AG09309 (cell line): ENCODE measurements around the gene TMEM205.

Experiments used
- DNase-seq: peaks from one replicate; pipeline ENCODE4 v3.0.0-alpha.2; 2010; ENCODE audit warnings: low read depth
- H3K4me3 ChIP-seq: 2 replicates; pipeline ENCODE4 v1.5.1; 2011; ENCODE audit warnings: mild to moderate bottlenecking, low read depth, low read length, moderate library complexity; ENCODE audit not compliant: control insufficient read depth
- TF ChIP-seq, protein P1 (sequence below): IDR thresholded peaks from 2 replicates; pipeline ENCODE4 v1.5.1; 2011; ENCODE audit warnings: mild to moderate bottlenecking, low read depth, low read length, inconsistent platforms; ENCODE audit not compliant: insufficient read depth, control insufficient read depth; ENCODE audit errors: missing control alignments

TMEM205 gene

DNA sequence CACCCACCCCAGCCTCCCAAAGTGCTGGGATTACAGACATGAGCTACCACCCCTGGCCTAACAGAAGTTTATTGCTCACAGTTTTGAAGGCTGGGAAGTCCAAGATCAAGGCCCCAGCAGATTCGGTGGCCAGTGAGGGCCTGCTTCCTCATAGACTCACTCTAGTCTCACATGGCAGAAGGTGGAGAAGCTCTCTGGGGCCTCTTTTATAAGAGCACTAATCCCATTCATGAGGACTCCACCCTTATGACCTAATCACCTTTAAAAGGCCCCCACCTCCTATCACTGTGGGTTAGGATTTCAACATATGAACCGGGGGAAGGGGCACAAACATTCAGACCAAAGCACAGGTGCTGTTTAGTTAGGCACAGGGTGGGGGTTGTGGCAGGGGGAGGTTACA, 21.5 kb upstream of the TMEM205 start:
- DNase-seq = no peak
- TF ChIP-seq, protein P1, sequence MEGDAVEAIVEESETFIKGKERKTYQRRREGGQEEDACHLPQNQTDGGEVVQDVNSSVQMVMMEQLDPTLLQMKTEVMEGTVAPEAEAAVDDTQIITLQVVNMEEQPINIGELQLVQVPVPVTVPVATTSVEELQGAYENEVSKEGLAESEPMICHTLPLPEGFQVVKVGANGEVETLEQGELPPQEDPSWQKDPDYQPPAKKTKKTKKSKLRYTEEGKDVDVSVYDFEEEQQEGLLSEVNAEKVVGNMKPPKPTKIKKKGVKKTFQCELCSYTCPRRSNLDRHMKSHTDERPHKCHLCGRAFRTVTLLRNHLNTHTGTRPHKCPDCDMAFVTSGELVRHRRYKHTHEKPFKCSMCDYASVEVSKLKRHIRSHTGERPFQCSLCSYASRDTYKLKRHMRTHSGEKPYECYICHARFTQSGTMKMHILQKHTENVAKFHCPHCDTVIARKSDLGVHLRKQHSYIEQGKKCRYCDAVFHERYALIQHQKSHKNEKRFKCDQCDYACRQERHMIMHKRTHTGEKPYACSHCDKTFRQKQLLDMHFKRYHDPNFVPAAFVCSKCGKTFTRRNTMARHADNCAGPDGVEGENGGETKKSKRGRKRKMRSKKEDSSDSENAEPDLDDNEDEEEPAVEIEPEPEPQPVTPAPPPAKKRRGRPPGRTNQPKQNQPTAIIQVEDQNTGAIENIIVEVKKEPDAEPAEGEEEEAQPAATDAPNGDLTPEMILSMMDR = no peak
- no peak overlapping the region for H3K4me3 ChIP-seq

DNA sequence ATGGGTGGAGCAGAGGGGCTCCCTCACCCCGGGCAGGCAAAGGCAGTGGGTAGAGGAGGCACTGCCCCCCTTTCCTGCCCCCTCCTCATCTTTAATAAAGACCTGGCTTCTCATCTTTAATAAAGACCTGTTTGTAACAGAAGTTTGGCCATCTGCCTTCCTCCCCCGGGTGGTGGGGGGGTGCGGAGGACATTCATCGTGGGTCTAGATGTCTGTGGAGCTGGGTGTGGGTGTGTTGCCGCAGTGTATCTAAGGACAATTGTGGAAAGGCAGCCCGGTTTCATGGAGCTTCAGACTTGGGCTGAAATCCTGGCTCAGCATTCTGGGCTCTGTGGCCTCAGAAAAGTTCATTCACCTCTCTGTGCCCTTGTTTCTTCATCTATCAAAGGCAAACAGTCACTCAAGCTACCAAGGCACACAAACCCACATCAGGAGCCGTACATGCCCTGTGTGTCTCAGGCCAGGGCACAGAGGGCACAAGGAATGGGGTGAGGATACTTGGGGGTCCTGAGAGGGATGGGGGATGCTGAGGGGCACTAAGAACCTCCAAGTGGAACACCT, 19.6 kb upstream of the TMEM205 start:
- TF ChIP-seq, protein P1 = no peak
- H3K4me3 ChIP-seq = no peak overlapping the region

DNA sequence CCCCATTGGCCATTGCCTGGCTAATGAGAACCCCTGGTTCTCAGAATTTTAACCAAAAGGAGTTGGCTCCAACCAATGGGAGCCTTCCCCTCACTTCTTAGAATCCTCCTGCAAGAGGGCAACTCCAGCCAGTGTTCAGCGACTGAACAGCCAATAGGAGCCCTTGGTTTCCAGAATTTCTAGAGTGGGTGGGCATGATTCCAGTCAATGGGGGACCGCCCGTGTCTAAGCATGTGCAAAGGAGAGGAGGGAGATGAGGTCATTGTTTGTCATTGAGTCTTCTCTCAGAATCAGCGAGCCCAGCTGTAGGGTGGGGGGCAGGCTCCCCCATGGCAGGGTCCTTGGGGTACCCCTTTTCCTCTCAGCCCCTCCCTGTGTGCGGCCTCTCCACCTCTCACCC, 18.9 kb upstream of the TMEM205 start:
- TF ChIP-seq, protein P1 = no peak
- DNase-seq = no peak
- no peak overlapping the region for H3K4me3 ChIP-seq

More for the DNA sequence above, 19.6 kb upstream of the TMEM205 start:
- DNase-seq = no peak

DNA sequence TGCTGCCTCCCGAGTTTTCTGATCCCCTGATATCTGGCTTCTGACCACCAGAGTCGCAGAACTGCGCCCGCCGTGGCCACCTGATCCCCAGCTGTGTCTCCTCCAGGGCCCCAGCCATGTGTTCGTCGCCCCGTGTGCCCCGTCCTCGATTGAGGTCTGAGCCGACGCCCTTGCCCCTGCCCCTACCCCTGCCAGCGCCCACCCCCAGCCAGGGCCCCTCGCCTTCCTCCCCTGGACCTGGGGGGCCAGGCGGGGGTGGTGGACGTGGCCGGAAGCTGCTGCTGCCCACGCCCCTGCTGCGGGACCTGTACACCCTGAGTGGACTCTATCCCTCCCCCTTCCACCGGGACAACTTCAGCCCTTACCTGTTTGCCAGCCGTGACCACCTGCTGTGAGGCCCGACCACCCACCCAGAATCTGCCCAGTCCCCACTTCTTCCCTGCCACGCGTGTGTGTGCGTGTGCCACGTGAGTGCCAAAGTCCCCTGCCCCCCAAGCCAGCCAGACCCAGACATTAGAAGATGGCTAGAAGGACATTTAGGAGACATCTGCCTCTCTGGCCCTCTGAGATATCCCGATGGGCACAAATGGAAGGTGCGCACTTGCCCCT, 18.3 kb upstream of the TMEM205 start:
- DNase-seq = no peak
- no peak overlapping the region for H3K4me3 ChIP-seq
- TF ChIP-seq, protein P1 = no peak

DNA sequence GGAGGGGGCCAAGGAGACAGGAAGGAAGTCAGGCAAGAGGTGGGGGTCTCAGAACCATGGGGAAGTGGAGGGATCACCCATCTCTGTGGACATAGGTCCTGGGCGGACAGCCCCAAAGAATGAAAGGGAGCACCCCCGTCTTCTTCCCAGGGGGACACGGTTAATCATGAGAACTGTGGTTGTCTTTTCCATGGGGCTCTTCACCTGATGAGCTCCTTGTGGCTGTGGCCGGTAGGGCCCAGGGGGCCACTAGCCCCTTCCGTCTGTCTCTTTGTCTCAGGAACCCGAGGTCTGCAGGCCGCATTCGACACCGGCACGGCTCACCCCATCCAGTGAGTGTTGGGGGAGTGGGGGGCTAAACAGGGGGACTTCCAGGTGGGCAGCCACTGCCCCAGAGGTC, 17.8 kb upstream of the TMEM205 start:
- no peak overlapping the region for H3K4me3 ChIP-seq
- DNase-seq = no peak
- TF ChIP-seq, protein P1 = no peak

DNA sequence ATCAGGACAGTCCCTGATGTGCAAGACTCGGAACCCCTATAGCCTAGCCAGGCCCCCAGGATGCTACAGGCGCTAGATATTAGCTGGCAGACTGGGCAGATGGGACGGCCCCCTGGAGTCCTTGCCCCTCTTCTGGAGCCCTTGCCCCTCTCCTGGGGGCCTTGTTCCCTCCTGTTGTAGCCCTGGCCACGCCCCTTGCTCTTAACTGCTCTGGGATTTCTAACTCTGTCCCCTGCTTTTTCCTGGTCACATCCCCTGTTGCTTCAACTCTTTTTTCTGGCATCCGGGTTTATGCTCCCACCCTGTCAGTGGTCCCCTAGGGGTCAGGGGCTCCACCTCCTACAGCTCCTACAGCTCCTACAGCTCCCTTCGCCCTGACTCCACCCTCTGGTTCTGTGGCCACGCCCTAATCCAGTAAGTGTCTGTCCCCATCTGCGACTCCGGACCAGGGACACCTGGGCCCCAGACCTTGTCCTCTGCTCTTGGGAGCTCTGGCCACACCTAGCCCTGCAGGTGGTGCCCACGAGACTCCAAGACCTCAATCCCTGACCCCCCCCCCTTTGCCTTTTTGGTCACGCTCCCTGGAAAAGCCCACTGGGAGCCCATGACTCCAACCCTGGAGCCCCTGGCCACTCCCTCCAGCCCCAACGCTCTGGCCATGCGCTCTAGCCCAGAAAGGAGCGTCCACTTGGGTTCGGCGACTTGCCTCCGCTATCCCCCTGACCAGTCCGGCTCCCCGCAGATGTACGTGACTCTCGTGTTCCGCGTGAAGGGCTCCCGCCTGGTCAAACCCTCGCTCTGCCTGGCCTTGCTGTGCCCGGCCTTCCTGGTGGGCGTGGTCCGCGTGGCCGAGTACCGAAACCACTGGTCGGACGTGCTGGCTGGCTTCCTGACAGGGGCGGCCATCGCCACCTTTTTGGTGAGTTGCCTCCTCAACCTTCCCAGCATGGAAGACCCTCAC, 16.0 kb upstream of the TMEM205 start:
- TF ChIP-seq, protein P1 = no peak
- no peak for DNase-seq
- H3K4me3 ChIP-seq = no peak overlapping the region
